GM21717 (cell line): ENCODE data around the gene PRCD.

Source experiments
- ATAC-seq: cut with Tn5 transposase; IDR thresholded peaks from one replicate; pipeline ENCODE4 v1.9.1; 2021; ENCODE audit warnings: mild to moderate bottlenecking, moderate library complexity; ENCODE audit not compliant: unreplicated experiment

The PRCD gene, protein sequence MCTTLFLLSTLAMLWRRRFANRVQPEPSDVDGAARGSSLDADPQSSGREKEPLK

DNA sequence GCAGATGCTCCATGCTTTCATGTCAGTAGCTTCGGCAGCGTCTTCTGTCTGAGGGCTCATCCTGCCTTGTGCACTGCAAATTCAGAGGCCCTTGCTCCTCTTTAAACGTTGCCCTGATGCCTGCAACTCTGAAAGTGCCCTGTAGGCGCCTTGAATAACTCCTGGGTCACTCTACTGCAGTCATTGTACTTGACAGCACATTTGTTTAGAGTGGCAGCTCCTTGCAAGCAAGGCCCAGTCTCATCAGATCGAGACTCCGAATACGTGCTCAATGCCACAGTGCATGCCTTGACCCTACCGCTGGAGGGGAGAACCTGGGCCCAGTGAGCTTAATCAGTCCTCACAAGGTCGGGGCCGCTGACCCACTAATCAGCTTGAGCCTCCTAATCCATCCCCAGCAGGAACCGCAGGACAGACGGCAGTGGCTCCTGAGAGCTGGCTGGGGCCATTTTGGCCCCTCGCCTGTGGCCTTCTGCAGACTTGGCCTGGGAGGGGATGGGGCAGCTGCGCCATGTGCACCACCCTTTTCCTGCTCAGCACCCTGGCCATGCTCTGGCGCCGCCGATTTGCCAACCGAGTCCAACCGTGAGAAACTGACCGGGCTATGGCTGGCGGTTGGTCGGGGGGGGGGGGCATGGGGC, at the start of gene PRCD:
TSS of gene PRCD (plus strand) at position 414 of the 641 bp plus-strand sequence. CDS start at position 512, 98 bp downstream.
- ATAC-seq: no peak

DNA sequence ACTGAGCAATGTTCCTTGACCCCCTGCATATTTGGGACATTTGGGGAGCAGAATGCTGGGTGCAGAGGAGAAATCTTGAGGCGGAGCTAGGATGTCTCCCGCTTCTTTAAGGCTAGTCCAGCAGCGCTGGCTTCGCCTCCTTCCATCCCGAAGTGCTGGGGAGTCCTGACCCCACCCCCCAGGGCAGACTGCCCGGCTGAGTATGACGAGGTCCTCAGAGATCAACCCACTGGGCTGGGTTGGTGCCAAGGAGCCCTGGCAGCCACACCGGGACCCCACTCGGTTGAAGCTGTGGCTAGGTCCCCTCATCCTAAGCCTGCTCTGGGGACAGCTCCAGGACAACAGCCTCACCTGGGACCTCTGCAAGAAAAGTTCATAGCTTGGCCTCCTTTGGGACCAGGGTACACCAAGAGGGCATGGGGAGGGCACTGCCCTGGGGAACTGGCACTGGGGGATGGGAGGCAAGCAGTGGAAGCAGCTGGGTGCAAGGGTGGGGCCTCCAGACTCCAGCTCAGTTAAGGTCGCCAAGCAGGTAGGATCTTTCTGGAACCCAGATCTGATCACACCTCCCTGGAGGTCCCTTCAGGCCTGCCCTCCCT, 49.6 kb upstream of the PRCD start:
- no peak for ATAC-seq

DNA sequence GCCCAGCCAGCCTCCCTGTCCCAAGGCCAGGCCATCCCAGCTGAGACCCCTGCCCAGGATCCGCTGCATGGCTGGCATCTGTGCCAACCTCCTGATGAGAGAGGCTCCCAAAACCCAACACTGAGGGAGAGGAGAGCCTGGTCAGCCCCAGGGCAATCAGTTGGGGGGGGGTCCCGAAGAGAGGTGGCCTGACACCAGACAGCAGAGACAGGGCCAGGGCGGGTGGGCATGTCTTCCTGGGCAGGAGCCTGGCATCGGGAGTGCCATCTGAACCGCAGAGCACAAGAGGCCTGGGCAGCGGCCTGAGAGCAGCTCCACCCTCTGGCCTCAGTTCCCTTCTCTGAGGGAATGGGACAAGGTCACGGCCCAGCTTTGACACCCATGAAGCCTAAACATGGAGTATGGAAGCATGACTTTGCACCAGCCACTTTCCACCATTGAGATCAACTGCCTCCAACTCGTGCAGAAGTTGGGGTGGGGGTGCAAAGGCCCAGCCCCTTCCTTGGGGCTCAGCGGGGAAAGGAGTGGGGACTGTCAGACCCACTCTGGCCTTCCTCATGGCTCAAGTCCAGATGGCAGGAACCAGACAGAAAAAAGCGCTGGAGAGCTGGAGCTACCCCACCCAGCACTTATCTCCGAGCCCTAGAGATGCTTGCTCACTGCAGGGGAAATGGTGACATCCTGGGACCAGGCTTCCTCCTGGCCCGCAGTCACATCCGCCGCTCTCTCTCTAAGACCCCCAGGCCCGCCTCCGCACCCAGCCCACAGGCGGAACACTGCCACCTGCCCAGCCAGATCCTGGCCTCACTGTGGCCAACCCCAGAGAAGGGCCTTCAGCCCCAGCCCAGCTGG, 48.3 kb upstream of the PRCD start:
- ATAC-seq: peak; percentile 1

DNA sequence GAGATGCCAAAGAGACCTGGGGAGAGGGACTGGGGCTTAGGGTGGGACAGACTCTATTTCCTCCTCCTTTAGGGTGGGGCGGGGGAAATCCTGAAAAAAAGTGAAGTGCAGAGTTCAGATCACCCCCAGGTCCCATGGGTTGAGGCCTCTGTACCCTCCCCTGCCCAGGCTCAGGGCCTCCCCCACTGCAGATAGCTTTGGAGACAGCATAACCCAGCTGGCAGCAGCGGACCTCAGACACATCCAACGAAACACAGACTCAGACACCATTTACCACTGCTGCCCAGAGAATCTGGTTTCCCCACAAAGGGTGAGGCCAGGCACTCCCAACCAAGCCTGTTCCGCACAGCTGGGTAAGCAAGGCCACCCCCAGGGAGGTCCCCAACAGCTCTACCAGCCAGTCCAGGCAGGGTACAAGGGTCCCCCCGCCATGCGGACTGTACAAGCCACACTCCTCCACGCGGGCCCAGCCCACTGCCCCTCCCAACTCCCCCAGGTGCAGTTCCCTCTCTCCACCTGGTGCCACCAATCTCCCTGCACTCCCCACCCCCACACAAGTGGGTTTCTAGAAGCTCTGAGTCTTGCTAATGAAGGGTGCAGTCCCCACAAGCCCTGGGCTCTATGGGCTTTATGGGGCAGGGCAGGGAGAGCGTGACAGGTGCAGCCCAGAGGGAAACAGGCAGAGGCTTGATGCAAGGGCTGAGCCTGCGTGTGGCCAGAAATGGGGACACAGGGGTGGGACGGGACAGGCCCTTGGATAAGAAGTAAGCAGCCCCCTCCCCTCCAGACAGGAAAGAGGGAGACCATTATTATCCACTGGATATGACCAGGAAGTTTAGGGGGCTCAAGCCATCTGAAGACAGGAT, 47.5 kb upstream of the PRCD start:
- peak; percentile 42 for ATAC-seq

DNA sequence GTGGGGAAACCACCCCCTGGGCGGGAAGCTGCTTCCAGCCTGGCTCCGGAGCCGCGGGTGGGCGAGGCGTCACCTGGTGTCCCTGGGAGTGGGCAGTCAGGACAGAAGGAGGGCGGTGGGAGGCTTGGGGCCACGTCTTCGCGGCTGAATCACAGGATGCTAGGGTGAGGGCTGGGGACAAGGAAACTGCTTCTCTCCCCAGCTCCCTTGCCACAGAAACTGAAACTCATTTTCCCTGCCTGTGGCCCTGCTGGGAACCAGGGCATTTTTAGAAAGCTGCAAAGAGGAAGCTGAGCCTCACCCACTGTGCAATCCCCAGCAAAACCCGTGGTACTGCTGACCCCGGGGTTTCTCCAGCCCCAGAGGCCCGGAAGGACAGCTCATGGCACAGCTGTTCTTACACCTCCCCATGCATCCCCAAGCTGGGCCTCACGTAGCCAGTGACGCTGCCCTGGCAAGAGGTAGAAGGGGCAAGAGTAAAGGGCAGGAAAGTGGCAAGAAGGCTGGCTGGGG, 46.8 kb upstream of the PRCD start:
- ATAC-seq: peak; percentile 29

DNA sequence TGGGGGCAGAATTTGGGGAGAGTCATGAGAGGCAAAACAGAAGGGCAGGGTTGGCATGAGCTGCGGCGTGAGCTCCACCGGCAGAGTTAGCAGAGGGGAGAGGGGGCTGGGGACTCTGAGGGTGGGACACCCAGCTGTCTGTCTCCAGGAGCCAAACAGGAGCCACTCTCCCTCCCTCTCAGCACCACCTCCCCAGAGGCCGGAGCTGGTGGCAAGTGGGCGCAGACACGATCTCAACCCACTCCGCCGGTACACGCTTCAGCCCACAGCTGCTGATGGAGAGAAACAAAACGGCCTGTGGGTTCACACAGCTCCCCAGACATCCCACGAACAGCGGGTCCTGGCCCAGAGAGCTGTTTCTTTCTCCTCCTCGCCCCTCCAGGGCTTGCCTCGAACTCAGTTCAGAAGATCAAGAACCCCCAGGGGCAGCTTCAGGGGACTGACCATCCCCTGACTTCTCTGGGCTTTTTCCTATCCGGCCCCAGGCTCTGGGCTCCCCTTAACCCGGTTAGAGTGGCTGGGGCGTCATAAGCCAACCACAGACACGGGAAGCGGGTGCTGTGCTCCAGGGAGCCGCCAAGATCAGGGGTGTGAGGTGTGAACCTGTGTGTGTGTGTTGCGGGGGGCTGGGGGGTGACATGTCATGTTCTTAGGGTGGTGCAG, 46.2 kb upstream of the PRCD start:
- peak; percentile 5 for ATAC-seq

DNA sequence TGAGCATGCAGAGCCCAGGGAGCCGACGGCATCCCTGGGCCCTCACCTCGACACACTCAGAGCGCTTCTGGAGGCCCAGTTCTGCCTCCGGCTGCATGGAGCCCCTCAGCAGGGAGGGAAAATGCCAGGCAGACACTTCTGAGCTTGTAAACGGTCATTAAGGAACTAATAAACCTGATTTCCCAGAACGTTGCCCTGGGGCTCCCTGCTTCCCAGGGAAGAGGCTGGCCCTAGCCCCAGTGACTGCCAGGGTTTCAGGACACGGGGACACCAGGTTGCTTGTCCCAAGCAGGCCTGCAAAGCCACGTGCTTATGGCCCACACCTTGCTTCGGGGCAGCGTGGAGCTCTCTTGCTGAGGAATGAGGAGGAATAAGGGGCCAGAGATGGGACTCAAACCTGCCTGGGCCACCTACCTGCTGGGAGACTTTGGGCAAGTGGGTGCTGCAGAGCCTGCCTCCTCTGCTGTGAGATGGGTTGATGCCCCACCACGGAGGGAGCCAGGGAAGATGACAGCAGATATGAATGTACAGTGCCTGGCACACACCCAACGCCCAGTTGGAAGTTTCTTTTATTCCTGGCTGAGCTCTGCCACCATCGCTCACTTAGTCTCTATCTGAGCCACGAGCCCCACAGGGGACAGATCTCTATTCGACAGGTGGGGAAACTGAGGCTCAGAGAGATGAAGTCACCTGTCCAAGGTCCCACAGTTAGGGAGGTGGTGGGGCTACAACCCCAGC, 44.0 kb upstream of the PRCD start:
- ATAC-seq: no peak

DNA sequence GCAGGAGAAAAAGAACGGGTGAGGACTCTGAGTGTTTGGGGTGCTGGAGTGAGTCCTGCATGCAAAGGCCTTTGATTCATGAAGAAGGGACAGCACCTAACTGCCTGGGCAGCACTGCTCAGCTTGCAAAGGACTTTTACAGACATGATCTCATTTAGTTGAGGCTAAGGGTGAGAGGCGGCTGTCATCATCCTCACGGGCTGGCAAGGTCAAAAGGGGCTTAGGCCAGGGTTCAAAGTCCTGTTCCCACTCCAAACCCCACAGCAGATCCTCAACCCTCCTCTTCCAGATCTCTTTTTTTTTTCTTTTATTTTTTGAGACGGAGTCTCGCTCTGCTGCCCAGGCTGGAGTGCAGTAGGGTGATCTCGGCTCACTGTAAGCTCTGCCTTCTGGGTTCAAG, 43.4 kb upstream of the PRCD start:
- no peak for ATAC-seq

DNA sequence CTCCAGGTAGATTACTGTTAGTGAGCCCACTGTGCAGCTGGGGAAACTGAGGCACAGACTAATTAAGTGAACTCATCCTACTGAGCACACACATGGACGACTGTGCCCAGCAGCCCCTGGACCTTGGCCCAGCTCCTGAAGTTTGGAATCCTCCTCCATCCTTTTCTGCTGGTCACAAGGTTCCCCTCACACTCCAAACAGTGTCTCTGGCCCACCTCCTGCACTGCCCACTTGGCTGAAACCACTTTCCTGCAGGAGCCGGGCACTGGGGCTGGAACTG, 42.2 kb upstream of the PRCD start:
- ATAC-seq: no peak

DNA sequence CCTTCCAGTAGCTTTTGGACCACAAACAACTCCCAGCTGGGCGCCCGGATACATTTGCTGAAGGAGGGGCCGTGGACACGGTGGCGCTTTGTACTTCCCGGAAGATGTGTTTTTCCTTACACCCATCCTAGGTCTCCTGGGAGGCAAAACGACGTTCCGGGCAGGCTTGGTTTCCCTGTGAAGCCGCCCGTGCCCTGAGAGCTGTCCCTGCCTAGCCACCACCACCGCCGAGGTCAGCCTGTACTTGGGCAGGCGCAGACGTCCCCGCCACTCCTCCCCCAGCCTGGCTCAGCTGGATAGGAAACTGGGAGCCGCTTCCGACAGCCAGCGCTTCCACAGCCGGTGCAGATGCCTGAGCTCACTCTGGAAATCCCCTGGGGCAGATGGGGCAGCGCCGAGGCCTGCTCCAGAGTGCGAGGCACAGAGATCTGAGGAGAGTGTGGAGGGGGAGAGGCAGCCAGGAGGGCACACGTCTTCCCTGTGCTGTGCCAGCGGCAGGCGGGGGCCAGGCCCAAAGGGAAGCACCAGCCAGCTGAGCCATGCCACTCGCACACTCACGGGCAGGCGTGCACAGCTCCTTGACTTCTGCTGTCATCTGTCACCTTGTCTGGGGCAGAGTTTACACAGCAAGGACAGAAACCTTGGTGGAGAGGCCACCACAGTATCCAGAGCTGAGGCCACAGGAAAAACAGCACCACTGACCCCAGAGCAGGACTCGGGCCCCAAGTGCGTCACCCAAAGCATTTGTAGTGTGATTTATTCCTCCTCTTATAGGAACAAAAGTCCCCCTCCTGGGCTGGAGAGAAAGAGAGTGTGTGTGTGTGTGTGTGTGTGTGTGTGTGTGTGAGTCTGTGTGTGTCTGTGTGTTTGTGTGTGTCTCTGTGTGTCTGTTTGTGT, 41.6 kb upstream of the PRCD start:
- ATAC-seq: no peak

DNA sequence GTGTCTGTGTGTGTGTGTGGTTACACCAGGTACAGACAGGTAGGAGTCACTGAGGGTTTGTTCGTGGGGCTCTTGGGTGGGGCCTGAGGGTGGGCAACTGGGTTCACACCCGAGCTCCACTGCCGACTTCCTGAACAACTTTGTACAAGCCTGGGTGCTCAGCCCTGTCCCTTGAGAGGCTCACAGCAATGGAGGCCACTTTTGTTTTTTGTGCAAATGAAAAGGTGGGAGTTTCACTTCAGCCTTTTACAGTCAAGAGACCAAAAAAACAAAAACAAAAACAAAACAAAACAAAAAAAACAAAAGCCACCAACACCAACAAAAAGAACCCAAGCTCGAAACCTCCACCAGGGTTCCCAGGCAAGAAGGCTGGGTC, 41.0 kb upstream of the PRCD start:
- no peak for ATAC-seq

DNA sequence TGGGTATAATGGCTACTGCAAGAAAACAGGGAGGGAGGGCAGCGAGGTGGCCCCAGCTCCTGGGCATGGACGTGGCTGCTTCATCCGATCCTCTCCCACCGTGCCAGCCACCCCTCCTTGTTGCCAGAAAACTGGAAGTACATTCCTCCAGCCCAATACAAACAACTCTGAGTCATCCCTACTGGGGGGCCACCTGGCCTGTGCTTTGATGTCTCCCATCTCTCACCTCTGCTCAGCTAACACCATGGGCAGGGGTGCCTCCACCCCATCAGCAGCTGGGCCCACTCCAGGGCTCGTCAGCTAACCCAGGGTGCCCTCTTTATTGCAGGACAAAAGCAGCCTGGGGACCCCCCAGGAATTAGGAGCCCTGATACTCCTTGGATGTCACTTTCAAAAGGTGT, 40.6 kb upstream of the PRCD start:
- no peak for ATAC-seq

DNA sequence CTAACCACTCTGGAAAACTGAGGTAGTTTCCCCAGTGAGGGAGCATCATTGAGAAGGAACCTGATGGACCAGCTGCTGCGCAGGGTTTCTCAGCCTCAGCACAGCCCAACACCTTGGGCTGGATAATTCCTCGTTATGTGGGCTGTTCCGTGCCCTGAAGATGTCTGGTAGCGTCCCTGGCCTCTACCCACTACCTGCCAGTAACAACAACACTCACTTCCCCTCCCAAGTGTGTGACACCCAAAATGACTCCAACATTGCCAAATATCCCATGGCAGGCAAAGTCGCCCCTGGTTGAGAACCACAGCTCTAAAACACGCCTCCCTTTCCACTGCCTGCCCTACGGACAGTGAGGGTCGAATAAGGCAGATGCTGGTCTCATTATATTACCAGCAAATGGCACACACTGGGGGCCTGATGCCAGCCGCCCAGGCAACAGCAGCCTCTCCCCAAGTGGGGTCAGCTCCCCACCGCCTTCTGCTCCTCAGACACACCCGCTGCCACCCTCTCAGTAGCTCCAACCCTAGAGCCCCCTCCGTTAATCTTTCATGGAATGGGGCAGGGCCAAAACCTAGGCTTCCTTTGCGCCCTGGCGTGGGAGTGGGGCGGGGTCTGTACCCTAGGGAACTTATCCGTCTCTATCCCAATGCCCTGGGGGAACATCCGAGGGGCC, 39.6 kb upstream of the PRCD start:
- no peak for ATAC-seq

DNA sequence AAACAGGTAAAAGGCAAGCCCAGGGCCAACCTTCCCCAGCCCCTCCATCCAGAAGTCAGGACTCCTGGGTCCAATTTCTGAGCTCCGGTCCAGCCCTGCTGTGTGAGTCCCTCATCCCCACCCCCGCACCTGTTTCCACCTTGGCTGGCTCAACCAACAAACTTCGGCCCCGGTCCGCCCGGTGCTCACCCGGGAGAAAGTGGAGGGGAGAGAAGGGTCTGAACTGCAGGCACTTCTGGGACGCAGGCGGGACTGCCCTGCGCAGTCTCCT, 39.2 kb upstream of the PRCD start:
- ATAC-seq: no peak

DNA sequence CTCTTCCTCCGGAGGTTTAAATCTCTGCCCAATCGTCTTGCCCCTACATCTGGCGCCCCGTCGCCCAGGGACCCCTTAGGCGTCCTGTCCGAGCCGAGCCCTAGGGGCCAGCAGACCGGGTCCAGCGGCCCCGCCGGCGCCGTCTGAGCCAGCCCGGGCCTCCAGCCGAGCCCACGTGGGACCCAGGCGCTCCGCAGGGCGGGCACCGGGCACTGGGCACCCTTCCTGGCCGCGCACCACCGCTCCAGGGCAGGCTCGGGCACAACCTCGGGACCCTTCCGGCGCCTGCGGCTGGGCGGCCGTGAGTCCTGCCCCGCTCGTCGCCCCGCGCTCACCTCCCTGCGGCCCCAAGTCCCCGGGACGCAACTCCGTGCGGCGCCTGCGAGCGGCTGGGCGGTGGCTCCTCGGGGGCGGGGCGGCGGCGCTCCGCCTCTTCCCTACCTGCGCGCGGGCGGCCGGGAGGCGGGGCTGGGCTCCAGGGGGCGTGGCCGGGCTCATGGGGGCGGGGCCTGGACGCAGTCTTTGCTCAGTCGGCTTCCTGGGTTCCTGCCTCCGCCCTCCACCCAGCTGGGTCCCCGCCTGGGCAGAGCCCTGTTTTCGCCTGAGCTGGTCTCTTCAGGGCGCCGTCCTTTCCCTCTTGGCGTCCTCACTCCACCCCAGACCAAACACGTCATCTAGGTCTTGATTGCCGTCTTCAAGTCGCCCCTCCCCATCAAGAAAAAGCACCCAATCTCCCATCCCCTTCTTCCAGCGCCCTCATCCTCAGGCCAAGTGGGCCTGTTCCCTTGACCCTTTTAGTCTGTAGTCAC, 38.6 kb upstream of the PRCD start, which contains the start of gene RHBDF2:
TSS of gene RHBDF2 (minus strand) at position 406 of the 809 bp plus-strand sequence. CDS start 19,899 bp downstream, outside the sequence.
- ATAC-seq: peak; percentile 67

DNA sequence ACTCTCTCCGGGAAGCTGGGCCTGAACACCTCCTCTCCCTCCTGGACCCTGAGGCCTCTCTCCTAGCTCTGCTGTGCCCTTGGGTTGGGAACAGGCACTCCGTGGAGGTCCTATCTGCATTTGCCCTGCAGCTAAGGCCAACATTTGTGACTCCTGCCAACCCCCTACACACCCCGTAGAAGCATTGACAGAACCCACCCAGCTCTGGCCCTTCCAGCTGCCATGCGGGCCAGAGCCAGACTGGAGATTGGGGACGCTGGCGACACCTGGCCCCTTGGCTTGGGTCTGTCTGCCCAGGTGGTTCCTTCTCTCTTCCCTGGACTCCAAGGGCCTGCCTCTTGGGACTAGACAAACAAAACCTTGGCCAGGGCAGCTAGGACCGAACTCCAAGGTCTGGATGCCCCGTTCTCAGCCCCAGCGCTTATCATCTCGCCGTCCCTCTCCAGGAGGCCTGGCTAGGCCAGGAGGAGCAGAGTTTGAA, 38.0 kb upstream of the PRCD start:
- ATAC-seq: no peak
